Fibroblast of lung (primary cell): ENCODE measurements around the gene MYD88. TPM values are rescaled to one million over a fixed set of nuclear protein-coding genes. Genes with fewer than 3 reads are reported as not detected.

Experiments used
- DNase-seq, 2 donors: peaks; one replicate each; pipeline versions ENCODE4 v3.0.0 to v3.0.0-alpha.2; 2010; ENCODE audit warnings: low read depth in 2 of 2
- H2AFZ ChIP-seq: 2 replicates; pipeline ENCODE4 v1.5.1; 2012; ENCODE audit warnings: low read length, control low read depth, inconsistent platforms
- H3K27ac ChIP-seq: 2 replicates; pipeline ENCODE4 v1.5.1; 2011; ENCODE audit warnings: low read length, control low read depth; ENCODE audit not compliant: insufficient read depth
- H3K27me3 ChIP-seq: 2 replicates; pipeline ENCODE4 v1.5.1; 2011; ENCODE audit warnings: mild to moderate bottlenecking, low read length; ENCODE audit not compliant: control insufficient read depth, insufficient read depth
- H3K36me3 ChIP-seq: 2 replicates; pipeline ENCODE4 v1.5.1; 2011; ENCODE audit warnings: low read length; ENCODE audit not compliant: control insufficient read depth, insufficient read depth
- H3K4me1 ChIP-seq: 2 replicates; pipeline ENCODE4 v1.5.1; 2011; ENCODE audit warnings: low read length; ENCODE audit not compliant: control insufficient read depth, insufficient read depth; ENCODE audit errors: extremely low read depth
- H3K4me2 ChIP-seq: 2 replicates; pipeline ENCODE4 v1.5.1; 2011; ENCODE audit warnings: low read length, control low read depth; ENCODE audit not compliant: insufficient read depth; ENCODE audit errors: extremely low read depth
- H3K4me3 ChIP-seq, 4 experiments: fragments of 200-600 bp in 1 of 4; sonication (generic) in 1 of 4; replicated peaks in 1 of 4; 2 replicates each; pipeline ENCODE4 v1.5.1; 2011 to 2016; ENCODE audit warnings: low read length in 4 of 4, low read depth in 3 of 4, mild to moderate bottlenecking in 3 of 4, control low read depth in 2 of 4, inconsistent platforms in 1 of 4, mixed read lengths in 1 of 4; ENCODE audit not compliant: insufficient read depth in 1 of 4; ENCODE audit errors: control extremely low read depth in 1 of 4
- H3K79me2 ChIP-seq: 2 replicates; pipeline ENCODE4 v1.5.1; 2012; ENCODE audit warnings: mild to moderate bottlenecking, low read length, inconsistent platforms; ENCODE audit not compliant: control insufficient read depth, insufficient read depth
- H3K9ac ChIP-seq: 2 replicates; pipeline ENCODE4 v1.5.1; 2011; ENCODE audit warnings: mild to moderate bottlenecking, low read length, control low read depth; ENCODE audit not compliant: insufficient read depth
- H3K9me3 ChIP-seq: 2 replicates; pipeline ENCODE4 v1.5.1; 2012; ENCODE audit warnings: low read depth, low read length; ENCODE audit not compliant: control insufficient read depth, insufficient read depth
- H4K20me1 ChIP-seq: 2 replicates; pipeline ENCODE4 v1.5.1; 2011; ENCODE audit warnings: low read length; ENCODE audit not compliant: control insufficient read depth, insufficient read depth; ENCODE audit errors: extremely low read depth
- EZH2 ChIP-seq: IDR thresholded peaks from 2 replicates; pipeline ENCODE4 v1.5.1; 2012; ENCODE audit warnings: low read length, control low read depth, mild to moderate bottlenecking; ENCODE audit errors: missing control alignments
- polyA plus RNA-seq, 2 donors: library from polyadenylated mRNA; depleted of rRNA in 1 of 2; stranded (reverse) in 1 of 2; unstranded in 1 of 2; fragments of >200 nt; gene quantifications; 2 replicates each; pipeline ENCODE4 v1.2.1, GENCODE V29; 2011 to 2012; ENCODE audit warnings: missing spikeins in 1 of 2
- total RNA-seq: library from RNA; depleted of rRNA; stranded (reverse); fragments of >200 nt; gene quantifications from 2 replicates; pipeline ENCODE4 v1.2.1, GENCODE V29; 2014
- TF ChIP-seq, protein P1 (sequence below), 2 donors: IDR thresholded peaks in 1 of 2; conservative IDR thresholded peaks in 1 of 2; 1 replicate in 1 of 2; 2 replicates in 1 of 2; pipeline ENCODE4 v1.5.1; 2011 to 2012; ENCODE audit warnings: low read length in 2 of 2, control low read depth in 1 of 2, inconsistent platforms in 1 of 2, low read depth in 1 of 2, mild to moderate bottlenecking in 1 of 2

MYD88 gene
- total and polyA plus RNA-seq, 2 donors (not counting 1 experiment from before 2014, with no cell fraction given): 12.1 to 22.1 TPM

DNA sequence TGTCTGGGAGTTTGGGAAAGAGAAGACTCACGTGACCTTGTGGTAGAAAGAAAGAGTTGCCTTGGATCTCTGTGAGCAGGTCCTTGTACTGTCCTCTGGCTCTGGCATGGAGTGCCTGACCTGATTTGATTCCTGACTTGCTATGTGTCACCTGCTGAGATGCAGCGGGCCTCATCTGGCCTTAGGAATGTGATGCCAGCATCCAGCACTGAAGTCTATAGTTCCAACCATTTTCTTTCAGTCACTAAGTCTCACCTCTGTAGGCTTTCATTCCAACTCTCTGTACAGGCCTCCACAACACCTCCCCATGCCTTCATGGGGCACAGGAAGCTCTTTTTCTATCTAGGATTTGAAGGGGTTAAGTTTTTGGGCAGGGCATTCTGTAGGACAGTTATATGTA is 14.8 kb downstream of the MYD88 start:
- no peak overlapping the region for H3K4me3 ChIP-seq
- H2AFZ ChIP-seq: no peak overlapping the region
- no peaks in the 10 kb centered on the region for H3K36me3 ChIP-seq
- no peaks in the 10 kb centered on the region for H3K79me2 ChIP-seq
- no peaks in the 10 kb centered on the region for H4K20me1 ChIP-seq
- no peak for DNase-seq
- H3K9ac ChIP-seq: no peak overlapping the region
- H3K4me1 ChIP-seq: no peaks in the 10 kb centered on the region
- no peak for TF ChIP-seq EZH2
- TF ChIP-seq, protein P1, sequence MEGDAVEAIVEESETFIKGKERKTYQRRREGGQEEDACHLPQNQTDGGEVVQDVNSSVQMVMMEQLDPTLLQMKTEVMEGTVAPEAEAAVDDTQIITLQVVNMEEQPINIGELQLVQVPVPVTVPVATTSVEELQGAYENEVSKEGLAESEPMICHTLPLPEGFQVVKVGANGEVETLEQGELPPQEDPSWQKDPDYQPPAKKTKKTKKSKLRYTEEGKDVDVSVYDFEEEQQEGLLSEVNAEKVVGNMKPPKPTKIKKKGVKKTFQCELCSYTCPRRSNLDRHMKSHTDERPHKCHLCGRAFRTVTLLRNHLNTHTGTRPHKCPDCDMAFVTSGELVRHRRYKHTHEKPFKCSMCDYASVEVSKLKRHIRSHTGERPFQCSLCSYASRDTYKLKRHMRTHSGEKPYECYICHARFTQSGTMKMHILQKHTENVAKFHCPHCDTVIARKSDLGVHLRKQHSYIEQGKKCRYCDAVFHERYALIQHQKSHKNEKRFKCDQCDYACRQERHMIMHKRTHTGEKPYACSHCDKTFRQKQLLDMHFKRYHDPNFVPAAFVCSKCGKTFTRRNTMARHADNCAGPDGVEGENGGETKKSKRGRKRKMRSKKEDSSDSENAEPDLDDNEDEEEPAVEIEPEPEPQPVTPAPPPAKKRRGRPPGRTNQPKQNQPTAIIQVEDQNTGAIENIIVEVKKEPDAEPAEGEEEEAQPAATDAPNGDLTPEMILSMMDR (conservative IDR thresholded peaks at IDR 0.05 in 1 of 2, IDR thresholded peaks at IDR 0.05 in 1 of 2; ENCODE audit: low read depth in 1 of 2, low read length in 2 of 2): no peak
- H3K4me2 ChIP-seq: no peak overlapping the region
- H3K9me3 ChIP-seq: no peaks in the 10 kb centered on the region
- H3K27me3 ChIP-seq: no peaks in the 10 kb centered on the region
- no peak overlapping the region for H3K27ac ChIP-seq

DNA sequence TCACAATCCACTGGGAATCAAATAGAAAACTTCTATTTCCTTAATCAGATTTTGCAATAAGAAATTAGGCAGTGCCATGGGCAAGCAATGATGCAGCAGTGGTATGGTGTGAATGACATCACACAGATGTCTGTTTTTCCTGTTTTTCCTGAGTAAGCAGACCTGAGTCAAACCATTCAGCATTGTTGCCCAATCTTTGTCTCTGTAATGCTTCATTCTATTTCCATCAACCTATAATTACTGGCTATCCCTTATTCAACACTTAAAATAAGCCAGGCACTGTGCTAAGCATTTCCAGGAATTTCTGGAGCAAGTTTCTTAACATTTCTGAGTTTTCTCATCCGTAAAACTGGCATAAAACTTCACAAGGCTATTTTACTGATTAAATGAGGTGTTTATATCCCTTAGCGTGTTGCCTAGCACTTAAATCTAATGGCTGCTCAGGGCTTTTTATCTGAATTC is 15.6 kb downstream of the MYD88 start:
- Histone ChIP-seq H4K20me1 (no peaks in the 10 kb centered on the region), H3K4me3 (no peak overlapping the region), H3K4me1 (no peaks in the 10 kb centered on the region), H3K27ac (no peak overlapping the region), H3K4me2 (no peak overlapping the region), H2AFZ (no peak overlapping the region), H3K27me3 (no peaks in the 10 kb centered on the region), H3K36me3 (no peaks in the 10 kb centered on the region), H3K79me2 (no peaks in the 10 kb centered on the region), H3K9ac (no peak overlapping the region), H3K9me3 (no peaks in the 10 kb centered on the region)
- TF ChIP-seq EZH2: no peak
- TF ChIP-seq, protein P1 (conservative IDR thresholded peaks at IDR 0.05 in 1 of 2, IDR thresholded peaks at IDR 0.05 in 1 of 2; ENCODE audit: low read depth in 1 of 2, low read length in 2 of 2): no peak
- DNase-seq: peak; percentile 37 to 92

DNA sequence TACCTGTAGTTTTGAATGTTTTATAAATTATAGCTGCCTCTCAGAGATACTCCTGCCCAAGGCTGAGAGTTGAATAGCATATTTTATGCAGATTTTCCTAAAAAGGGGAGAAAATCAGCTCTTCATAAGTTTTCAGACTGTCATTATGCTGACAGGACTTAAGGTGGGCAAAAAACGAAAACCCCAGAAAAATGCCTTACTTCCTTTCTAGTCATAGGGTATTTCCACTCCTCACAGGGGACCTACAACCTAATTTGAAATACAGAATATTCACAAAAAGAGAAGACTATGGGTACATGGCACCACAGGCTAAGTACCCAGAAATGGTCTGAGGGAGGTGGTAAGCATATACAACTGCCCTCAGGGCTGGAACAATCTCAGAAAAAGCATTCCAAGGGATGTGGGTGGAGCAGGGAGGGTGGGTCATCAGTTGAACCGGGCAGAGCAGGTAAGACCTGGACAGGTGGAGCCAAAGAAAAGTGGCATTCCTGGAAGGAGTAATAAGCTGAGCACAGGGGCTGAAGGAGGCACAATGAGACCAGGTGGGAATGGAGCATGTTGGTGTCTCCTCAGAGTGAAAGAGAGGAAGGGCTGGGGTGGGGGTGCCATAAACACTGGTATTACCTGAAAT is 16.3 kb downstream of the MYD88 start:
- Histone ChIP-seq H3K79me2 (no peaks in the 10 kb centered on the region), H3K36me3 (no peaks in the 10 kb centered on the region), H2AFZ (no peak overlapping the region), H3K9ac (no peak overlapping the region), H3K27ac (no peak overlapping the region), H3K4me3 (no peak overlapping the region), H3K9me3 (no peaks in the 10 kb centered on the region), H3K4me2 (no peak overlapping the region), H3K27me3 (no peaks in the 10 kb centered on the region), H4K20me1 (no peaks in the 10 kb centered on the region), H3K4me1 (no peaks in the 10 kb centered on the region)
- no peak for DNase-seq
- TF ChIP-seq, protein P1 (conservative IDR thresholded peaks at IDR 0.05 in 1 of 2, IDR thresholded peaks at IDR 0.05 in 1 of 2; ENCODE audit: low read depth in 1 of 2, low read length in 2 of 2): no peak
- no peak for TF ChIP-seq EZH2
